Hematopoietic multipotent progenitor cell (in vitro differentiated cells): ENCODE measurements around the gene RASD2. TPM values are rescaled to one million over a fixed set of nuclear protein-coding genes. Genes with fewer than 3 reads are reported as not detected.

Experiments
- DNase-seq, 3 donors: peaks; one replicate each; pipeline ENCODE4 v3.0.0-alpha.2; 2011 to 2015; ENCODE audit warnings: low read depth in 2 of 3, low spot score in 2 of 3
- total RNA-seq: library from RNA; depleted of rRNA; stranded (reverse); fragments of >200 nt; gene quantifications from one replicate; pipeline ENCODE4 v1.2.3, GENCODE V29; 2012

RASD2 gene
- total RNA-seq, 1 donor: under 0.01 TPM

DNA sequence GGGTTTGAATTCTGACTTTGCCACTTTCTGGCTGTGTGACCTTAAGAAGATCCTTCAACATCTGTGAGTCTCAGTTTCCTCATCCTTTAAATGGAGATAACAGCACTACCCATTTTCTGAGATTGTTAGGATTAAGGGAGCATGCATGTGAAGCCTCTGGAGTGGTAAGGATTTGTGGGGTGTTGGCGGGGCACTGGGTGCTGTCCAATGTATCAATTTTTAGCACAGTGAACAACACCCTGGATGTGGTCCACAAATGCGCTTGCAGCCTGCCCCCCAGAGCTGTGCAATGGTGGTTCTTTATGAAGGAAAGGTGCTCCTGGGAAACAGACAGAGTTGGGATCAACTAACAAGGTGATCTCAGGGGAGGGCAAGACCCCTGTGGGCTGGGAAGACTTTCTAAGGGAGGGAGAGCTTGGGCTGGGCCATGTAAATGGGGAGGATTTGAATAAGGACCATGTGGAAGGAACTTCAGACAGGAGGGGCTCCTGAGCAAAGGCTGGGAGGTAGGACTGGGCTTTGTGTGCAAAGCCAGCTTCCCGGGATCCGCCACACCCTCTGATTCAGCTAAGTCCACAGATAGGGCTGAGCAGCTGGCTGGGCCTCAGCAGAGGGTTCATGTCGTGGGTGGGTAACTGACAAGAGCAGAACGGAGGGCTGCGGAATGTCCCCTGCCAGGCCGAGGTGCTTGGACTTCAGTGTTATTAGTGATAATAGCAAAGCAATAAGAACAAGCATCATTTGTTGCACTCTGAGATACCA is 22.7 kb upstream of the RASD2 start:
- no peak for DNase-seq

- DNase-seq: no peak
Measured at GRCh38 chr22:35518811-35519210, 21.8 kb upstream of the RASD2 start.

DNA sequence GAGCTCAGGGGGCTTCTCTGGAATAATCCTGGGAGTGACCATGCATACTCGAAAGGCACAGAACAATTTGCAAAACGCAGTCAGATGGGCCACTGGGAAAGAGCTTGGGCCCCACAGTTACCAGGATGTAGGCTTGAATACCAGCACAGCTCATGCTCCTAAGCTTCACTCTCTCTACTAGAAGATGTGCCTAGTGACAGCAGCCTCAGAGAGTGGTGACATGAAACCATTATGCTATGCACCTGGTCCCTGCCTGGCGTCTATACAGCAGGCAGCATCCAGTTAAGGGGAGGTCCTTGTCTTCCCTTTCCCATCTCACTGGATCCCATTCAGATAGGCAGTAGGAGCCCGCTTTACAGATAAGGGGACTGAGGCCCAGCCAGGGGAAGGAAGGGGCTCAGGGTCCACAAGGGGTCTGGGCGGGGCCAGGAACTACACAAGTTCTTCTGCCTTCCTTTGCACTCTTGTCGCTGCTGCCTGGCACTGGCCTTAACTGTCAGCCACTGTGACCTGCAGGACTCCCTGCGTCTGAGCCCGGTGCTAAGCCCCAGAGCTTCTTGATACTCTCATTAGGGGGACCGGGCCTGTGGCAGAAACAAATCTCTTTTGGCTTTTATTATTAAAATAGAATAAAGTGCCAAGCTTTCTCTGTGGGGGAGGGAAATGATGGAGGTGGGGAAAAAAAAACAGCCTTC is 21.2 kb upstream of the RASD2 start:
- no peak for DNase-seq

- peak in 1 of 3 donors; percentile 29 for DNase-seq
Measured at GRCh38 chr22:35521358-35522224, 19.0 kb upstream of the RASD2 start.

DNA sequence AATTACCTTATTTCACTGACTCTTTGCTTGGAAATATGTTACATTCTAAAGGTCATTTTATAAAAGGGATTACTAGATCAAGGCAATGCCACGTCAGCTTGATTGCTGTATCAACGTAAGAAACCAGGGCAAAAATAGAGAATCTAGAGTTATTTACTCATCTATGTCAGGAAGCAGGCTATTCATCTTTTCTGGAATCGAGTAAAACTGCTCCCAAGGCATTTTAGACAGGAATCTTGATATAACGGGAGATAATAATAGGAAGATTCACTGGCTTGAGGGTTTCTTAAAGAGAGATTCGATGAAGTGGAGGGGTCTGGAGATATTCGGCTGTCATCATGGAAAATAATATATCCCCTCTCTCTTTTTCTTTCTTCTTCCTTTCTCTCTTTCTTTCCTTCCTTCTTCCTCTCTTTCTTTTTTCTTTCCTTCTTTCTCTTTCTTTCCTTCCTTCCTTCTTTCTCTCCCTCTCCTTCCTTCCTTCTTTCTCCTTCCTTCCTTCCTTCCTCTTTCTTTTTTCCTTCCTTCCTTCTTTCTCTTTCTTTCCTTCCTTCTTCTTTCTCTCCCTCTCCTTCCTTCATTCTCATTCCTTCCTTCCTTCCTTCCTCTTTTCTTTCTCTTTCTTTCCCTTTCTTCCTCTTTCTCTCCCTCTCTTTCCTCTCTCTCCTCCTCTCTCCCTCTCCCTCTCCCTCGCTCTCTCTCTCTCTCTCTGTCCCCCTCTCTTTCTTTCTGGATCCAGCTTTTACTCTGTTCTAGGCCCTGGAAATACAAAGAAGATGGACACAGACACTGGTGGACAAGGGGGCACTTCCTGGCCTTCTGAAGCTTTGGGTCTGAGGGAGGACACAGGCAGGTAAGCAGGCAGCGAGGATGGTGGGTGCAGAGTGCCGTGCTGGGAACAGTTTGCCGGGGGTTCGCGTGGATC is 18.1 kb upstream of the RASD2 start:
- DNase-seq: no peak

DNA sequence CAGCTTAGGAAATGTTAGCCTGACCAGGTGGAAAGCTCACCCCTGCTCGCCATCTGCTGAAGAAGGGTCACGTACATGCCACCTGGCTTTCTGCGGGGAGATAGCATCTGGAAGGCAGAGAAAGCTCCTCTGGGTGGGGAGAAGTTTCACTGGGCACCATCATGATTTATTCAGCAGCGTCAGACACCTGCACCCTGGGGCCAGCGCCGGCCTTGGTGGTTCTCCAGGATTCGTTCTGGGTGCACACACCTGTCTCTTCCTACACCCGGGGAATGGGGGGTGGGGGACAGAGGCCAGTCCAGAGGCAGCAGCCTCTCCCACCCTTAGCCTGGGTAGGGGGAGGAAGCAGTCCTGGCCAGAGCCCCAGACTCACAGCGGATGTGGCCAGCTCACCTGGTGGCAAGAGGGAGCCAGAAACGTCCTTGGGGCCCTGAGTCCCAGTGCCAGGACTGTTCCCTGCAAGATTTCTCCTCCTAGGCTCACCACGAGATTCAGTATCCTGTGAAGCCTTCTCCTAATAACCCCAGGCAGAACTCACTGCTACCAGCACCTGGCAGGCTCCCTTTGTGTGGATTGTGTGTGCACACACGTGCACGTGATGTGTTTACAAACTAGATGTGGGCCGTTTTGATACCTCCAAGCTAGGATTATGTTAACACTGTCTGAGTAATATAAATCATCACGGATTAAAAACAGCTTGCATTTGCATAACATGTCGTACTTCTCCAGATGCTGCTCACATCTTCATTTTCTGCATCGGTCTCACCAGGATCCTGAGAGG is 17.3 kb upstream of the RASD2 start:
- no peak for DNase-seq

DNA sequence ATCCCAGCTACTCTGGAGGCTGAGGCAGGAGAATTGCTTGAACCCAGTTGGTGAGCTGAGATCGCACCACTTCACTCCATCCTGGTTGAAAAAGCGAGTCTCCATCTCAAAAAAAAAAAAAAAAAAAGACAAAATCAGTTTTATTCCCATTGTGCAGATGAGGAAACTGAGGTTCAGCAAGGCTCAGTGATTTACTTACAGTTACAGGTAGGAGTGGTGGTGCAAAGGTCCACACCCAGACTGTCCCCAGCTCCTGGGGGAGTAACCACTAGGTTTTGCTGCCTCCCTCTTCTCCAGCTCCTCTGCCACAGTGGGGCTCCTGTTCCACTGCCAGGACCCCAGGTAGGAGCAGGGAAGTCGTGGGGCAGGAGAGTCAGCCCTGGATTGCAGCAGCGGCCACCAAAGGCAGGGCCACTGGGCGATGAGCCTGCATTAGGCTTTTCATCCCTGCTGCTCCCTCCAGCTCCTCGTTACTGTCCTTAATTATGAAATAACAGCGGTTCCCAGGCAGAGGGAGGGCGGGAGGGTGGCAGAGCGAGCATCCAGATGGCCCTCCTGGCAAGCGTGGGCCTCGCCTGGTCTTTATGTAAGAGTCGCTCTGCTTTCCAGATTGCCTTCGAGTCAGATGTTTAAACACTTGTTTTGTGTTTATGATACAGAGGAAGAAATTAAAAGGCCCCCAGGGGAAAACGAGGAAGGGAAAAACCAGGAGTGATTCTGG is 15.5 kb upstream of the RASD2 start:
- DNase-seq: no peak

- DNase-seq: no peak
Measured at GRCh38 chr22:35525687-35526332, 14.8 kb upstream of the RASD2 start.

DNA sequence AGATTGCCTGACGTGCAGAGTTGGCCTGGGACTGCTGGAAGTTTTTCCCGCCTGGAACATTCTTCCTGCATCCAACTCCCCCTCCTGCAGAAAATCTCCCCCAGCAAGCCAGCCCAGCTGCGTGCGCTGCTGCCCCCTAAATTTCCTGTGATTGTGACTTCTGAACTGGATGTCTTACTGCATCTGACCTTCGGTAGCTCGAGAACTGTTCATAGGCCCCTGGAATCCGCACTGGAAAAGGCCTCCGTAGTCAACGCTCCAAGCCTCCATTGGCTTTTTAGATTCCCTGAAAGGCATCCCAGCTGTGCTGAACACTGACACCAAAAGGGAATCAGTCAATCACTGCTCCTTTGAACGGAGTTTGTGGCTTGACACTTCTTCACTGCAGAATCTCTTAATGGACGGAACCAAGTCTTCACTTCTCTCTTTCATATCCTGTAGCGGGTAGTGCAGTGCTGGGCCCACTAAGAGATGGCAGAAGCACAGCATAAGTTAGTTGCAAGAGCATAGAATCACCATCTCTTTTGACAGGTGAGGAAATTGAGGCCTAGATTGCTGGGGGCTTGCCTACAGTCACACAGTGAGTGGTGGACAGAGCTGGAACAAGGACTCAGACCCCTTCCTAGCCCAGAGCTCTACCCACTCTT is 14.2 kb upstream of the RASD2 start:
- DNase-seq: no peak

GRCh38 chr22:35528927-35529326 is 11.7 kb upstream of the RASD2 start:
- no peak for DNase-seq

- DNase-seq: no peak
Measured at GRCh38 chr22:35530700-35531099, 9.9 kb upstream of the RASD2 start.

DNA sequence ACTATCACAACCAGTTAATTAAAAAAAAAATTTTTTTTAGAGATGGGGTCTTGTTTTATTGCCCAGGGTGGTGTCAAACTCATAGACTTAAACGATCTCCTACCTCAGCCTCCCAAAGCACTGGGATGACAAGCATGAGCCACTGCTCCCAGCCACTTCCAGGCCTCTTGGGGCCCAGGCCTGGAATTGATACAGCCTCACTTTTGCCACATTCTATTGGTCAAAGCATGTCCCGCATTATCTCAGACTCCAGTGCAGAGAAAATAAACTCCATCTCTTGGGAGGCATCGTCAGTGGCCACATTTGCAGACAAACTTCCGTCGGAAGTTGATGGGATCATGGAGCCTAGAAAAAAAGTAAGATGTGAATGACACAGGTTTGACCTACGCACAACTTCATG is 9.4 kb upstream of the RASD2 start:
- no peak for DNase-seq

DNA sequence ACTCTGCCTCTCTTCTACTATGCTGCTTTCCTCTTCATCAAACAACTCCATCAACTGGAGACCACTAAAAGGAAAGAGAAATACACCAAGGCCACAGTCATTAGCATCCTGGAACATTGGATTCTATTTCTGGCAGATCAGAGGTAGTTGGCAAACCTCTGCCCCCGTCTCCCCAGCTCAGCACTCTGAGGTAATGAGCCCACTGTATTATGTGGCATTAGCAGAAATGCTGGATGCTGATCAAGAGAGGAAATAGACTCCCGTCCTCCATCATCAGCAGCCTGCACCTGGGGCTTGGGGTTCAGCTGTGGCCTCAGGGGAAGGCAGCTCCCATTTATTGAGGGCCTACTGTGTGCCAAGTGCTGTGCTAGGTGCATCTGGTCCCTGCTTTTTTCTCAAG is 9.0 kb upstream of the RASD2 start:
- no peak for DNase-seq

- DNase-seq: no peak
Measured at GRCh38 chr22:35533365-35534029, 7.1 kb upstream of the RASD2 start.

DNA sequence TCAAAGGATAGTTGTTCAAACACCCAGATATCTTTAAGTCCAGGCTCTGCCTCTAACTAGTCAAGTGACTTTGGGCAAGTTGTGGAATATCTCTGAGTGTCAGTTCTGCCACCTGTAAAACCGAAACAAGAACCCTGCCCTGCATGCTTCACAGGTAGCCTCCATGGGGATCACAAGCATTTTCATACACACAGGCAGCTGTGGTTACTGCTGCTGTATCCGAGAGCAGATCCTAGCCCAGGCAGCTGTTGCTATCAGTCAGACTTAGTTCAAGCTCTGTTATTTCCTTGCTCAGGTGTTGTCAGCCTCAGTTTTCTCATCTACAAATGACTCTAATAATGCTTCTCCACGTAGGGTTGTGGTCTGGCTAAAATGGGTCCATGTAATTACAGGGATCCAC is 6.5 kb upstream of the RASD2 start:
- no peak for DNase-seq

- peak in 1 of 3 donors; percentile 45 for DNase-seq
Measured at GRCh38 chr22:35537232-35537631, 3.4 kb upstream of the RASD2 start.

- DNase-seq: peak in 1 of 3 donors; percentile 32
Measured at GRCh38 chr22:35538801-35539321, 1.8 kb upstream of the RASD2 start.
